Erythroblast (primary cell): ENCODE measurements around the gene CD83.
"Not testable (repeated sequence)": the region's sequence is repeated elsewhere in the genome, so short reads cannot be mapped to it uniquely, and the experiment has no call there.

Experiments used
- DNase-seq, 2 experiments: peaks; one replicate each; lab custom pipeline; 2025; lab: John Stamatoyannopoulos, UW
- GATA1 ChIP-seq: IDR thresholded peaks from 2 replicates; pipeline ENCODE4 v1.6.1; 2011; ENCODE audit warnings: low read depth, mild to moderate bottlenecking, control low read depth, low read length, moderate library complexity
- POLR2A ChIP-seq: IDR thresholded peaks from 2 replicates; pipeline ENCODE4 v1.6.1; 2011; ENCODE audit warnings: mild to moderate bottlenecking, low read length

CD83 gene

GRCh38 chr6:14138701-14139215, 21.2 kb downstream of the CD83 start:
- DNase-seq = no peak
- TF ChIP-seq GATA1 (no peak), POLR2A (no peak)

GRCh38 chr6:14141351-14142062, 23.9 kb downstream of the CD83 start:
- TF ChIP-seq POLR2A (no peak), GATA1 (no peak)
- no peak for DNase-seq

GRCh38 chr6:14142063-14142450, 24.5 kb downstream of the CD83 start:
- DNase-seq = no peak
- TF ChIP-seq POLR2A (no peak), GATA1 (no peak)

GRCh38 chr6:14142511-14143223, 25.1 kb downstream of the CD83 start:
- DNase-seq = no peak
- TF ChIP-seq GATA1 (no peak), POLR2A (no peak)

GRCh38 chr6:14143305-14143704, 25.7 kb downstream of the CD83 start:
- no peak for TF ChIP-seq POLR2A
- no peak for TF ChIP-seq GATA1
- DNase-seq = no peak

GRCh38 chr6:14144678-14145113, 27.1 kb downstream of the CD83 start:
- DNase-seq = peak; percentile 74 to 84
- TF ChIP-seq GATA1 (no peak), POLR2A (no peak)

GRCh38 chr6:14146506-14147096, 29.0 kb downstream of the CD83 start:
- no peak for DNase-seq
- TF ChIP-seq GATA1 (no peak), POLR2A (no peak)

GRCh38 chr6:14147891-14148290, 30.3 kb downstream of the CD83 start:
- TF ChIP-seq POLR2A (no peak), GATA1 (no peak)
- DNase-seq = no peak

GRCh38 chr6:14148471-14148870, 30.9 kb downstream of the CD83 start:
- no peak for DNase-seq
- TF ChIP-seq GATA1 (no peak), POLR2A (no peak)

- DNase-seq = no peak
- TF ChIP-seq GATA1 (no peak), POLR2A (no peak)
These were observed 31.6 kb downstream of the CD83 start for GRCh38 chr6:14149053-14149738.

- no peak for DNase-seq
- no peak for TF ChIP-seq POLR2A
These were observed 32.2 kb downstream of the CD83 start for GRCh38 chr6:14149739-14150130.

- not testable (repeated sequence) for DNase-seq
These were observed 33.7 kb downstream of the CD83 start for GRCh38 chr6:14151300-14151699.

GRCh38 chr6:14151773-14152172, 34.2 kb downstream of the CD83 start:
- no peak for DNase-seq
- TF ChIP-seq GATA1 (no peak), POLR2A (no peak)

GRCh38 chr6:14153228-14153627, 35.7 kb downstream of the CD83 start:
- DNase-seq = peak; percentile 15 to 48
- no peak for TF ChIP-seq POLR2A
- TF ChIP-seq GATA1 = no peak

- TF ChIP-seq GATA1 (no peak), POLR2A (no peak)
- DNase-seq = no peak
These were observed 41.5 kb downstream of the CD83 start for GRCh38 chr6:14159090-14159489.
